Measurements from ENCODE around the gene PROX1.

DNA sequence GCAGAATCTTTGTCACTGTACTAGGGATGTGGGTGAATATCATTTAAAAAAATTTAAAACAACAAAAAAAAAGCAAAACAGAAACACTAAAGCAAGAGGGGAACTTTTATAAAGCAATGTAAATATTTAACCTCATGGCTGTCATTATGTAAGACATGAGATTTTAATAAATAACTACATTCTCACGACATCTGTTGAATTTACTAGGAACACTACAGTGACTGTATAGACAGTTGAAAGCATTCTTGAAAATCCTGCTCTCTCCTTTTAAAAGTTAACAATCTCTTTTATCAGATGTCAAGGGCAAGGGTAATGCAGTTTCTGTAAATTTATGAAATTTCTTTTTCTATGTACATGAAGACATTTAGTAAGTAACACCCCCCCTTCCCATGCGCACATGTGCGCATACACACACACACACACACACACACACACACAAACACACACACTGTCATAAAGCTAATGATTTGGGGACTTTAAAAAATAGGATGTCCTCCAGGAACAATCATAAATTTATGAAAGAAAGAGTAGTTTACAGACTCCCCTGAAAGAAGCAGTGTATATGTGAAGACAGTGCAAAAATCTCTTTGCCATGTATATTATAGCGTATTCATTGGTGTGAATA, 51.7 kb downstream of the PROX1 start:
- TF ChIP-seq SIRT6 (IDR thresholded peaks at IDR 0.05; ENCODE audit: low read depth, low read length), result no peak
- TF ChIP-seq, protein P1, sequence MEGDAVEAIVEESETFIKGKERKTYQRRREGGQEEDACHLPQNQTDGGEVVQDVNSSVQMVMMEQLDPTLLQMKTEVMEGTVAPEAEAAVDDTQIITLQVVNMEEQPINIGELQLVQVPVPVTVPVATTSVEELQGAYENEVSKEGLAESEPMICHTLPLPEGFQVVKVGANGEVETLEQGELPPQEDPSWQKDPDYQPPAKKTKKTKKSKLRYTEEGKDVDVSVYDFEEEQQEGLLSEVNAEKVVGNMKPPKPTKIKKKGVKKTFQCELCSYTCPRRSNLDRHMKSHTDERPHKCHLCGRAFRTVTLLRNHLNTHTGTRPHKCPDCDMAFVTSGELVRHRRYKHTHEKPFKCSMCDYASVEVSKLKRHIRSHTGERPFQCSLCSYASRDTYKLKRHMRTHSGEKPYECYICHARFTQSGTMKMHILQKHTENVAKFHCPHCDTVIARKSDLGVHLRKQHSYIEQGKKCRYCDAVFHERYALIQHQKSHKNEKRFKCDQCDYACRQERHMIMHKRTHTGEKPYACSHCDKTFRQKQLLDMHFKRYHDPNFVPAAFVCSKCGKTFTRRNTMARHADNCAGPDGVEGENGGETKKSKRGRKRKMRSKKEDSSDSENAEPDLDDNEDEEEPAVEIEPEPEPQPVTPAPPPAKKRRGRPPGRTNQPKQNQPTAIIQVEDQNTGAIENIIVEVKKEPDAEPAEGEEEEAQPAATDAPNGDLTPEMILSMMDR (IDR thresholded peaks at IDR 0.05 in 2 of 3, conservative IDR thresholded peaks at IDR 0.05 in 1 of 3; ENCODE audit: insufficient read depth in 2 of 3, low read depth in 1 of 3, low read length in 3 of 3), result no peak

All from K562 (cell line).